Heart left ventricle (tissue), 16 donors: Measurements from ENCODE around the gene ARHGAP45. TPM values are rescaled to one million over a fixed set of nuclear protein-coding genes. Genes with fewer than 3 reads are reported as not detected.
A peak's percentile ranks its signal among the peaks of the same experiment; 100 is the strongest.

Experiments
- ATAC-seq, 4 donors: fragments of 200-7000 bp; cut with Tn5 transposase; one replicate each; pipeline ENCODE4 v1.9.1; 2020 to 2022; ENCODE audit warnings: moderate library complexity in 4 of 4, mild to moderate bottlenecking in 3 of 4, moderate number of reproducible peaks in 1 of 4
- DNase-seq, 5 donors: peaks; one replicate each; pipeline ENCODE4 v3.0.0-alpha.2; 2020
- H3K27ac ChIP-seq, 12 donors: fragments of 200-600 bp; sonication (generic) in 4 of 12; one replicate each; pipeline versions ENCODE4 v1.5.0 to v1.8.0; 2016 to 2022; ENCODE audit warnings: mild to moderate bottlenecking in 2 of 12
- H3K27me3 ChIP-seq, 9 donors: fragments of 200-600 bp; sonication (generic) in 2 of 9; one replicate each; pipeline versions ENCODE4 v1.5.1 to v1.8.0; 2016 to 2022; ENCODE audit warnings: mild to moderate bottlenecking in 3 of 9
- H3K36me3 ChIP-seq, 9 donors: fragments of 200-600 bp; sonication (generic) in 2 of 9; one replicate each; pipeline versions ENCODE4 v1.5.0 to v1.8.0; 2018 to 2022; ENCODE audit warnings: mild to moderate bottlenecking in 2 of 9
- H3K4me1 ChIP-seq, 12 donors: fragments of 200-600 bp; sonication (generic) in 4 of 12; one replicate each; pipeline versions ENCODE4 v1.5.0 to v1.8.0; 2016 to 2022; ENCODE audit warnings: mild to moderate bottlenecking in 3 of 12
- H3K4me3 ChIP-seq, 12 donors: fragments of 200-600 bp; sonication (generic) in 4 of 12; one replicate each; pipeline versions ENCODE4 v1.5.0 to v1.8.0; 2017 to 2022; ENCODE audit warnings: mild to moderate bottlenecking in 9 of 12, moderate library complexity in 4 of 12
- H3K9me3 ChIP-seq, 12 donors: fragments of 200-600 bp; sonication (generic) in 4 of 12; one replicate each; pipeline versions ENCODE4 v1.5.0 to v1.8.0; 2016 to 2022; ENCODE audit warnings: mild to moderate bottlenecking in 1 of 12
- POLR2A ChIP-seq, 2 donors: fragments of 450-650 bp; IDR thresholded peaks; one replicate each; pipeline ENCODE4 v1.6.1; 2017; ENCODE audit warnings: antibody characterized with exemption in 2 of 2, mild to moderate bottlenecking in 2 of 2, moderate library complexity in 2 of 2
- WGBS, 4 donors: extraction: QIAGEN DNeasy Blood & Tissue Kit in 2 of 4; methylation state at CpG; one replicate each; pipeline versions ENCODE4 v1.1.5 to v1.1.7; 2013 to 2018; 5-methylcytosine and 5-hydroxymethylcytosine counted together
- intact Hi-C, 10 donors: fragments of 100-400 bp; cut with DNase I; formaldehyde crosslinking; loops; one replicate each; pipeline versions ENCODE4 v1.11.1 to v1.14.2; 2022
- polyA plus RNA-seq, 2 donors: library from polyadenylated mRNA; stranded (reverse); fragments of 200-250 nt; gene quantifications; one replicate each; pipeline ENCODE4 v1.2.3, GENCODE V29; 2013
- total RNA-seq, 9 donors: library from RNA; depleted of rRNA in 2 of 9; stranded (reverse); fragments of >200 nt in 2 of 9; fragmentation: NEBNext Ultra II Directional in 3 of 9; extraction: Animal tissue kit (Norgen Biotek cat#: 25700) in 3 of 9; gene quantifications; one replicate each; pipeline versions ENCODE4 v1.1.0 to v1.2.4, GENCODE V29; 2016 to 2023
- TF ChIP-seq, protein P1 (sequence below), 12 donors: fragments of 200-600 bp; sonication (generic) in 4 of 12; IDR thresholded peaks; one replicate each; pipeline versions ENCODE4 v1.5.0 to v1.8.0; 2018 to 2022; ENCODE audit warnings: antibody characterized with exemption in 12 of 12, mild to moderate bottlenecking in 5 of 12
- donor health status: ischemic (EF 13 %, LVEDD 7.1; RV severe dilation, severe dysfunction).
- donor health status: healthy with polysubstance abuse.
- donor health status: DM: no; HTN: yes; CAD: no.
- donor health status: DM: no; HTN: no; CAD: no.
- donor health status: ischemic (EF 25% LVEDD 6.9; RV normal size, moderate dysfunction).
- donor health status: ischemic (EF 25% LVEDD 5.7; RV mildly dilated, moderate dysfunction).
- donor health status: healthy.
- donor health status: DM: yes; HTN: yes; CAD: no.
- donor health status: ischemic (EF 35%, LVEDD 5.7; RV mildly dilated, moderate dysfunction).
- donor health status: nonischemic (EF 11% LVEDD 7.7; RV severe dilation, severe dysfunction).
- donor health status: DM: yes; HTN: yes; CAD: no.
- donor health status: PGD.
- donor health status: ischemic (EF 29% LVEDD 5.4; RV normal size, mild dysfunction).
- donor health status: nonischemic (EF 23%, LVEDD 6.1; RV moderate dilation, normal function).

ARHGAP45 gene
- total and polyA plus RNA-seq, 11 donors: 1.6 to 38.2 (median 4.7) TPM

GRCh38 chr19:1039646-1040475 is 27.1 kb upstream of the ARHGAP45 start, which contains the start of gene ABCA7:
Gene ABCA7 (plus strand): TSS chr19:1040107. CDS start chr19:1041362, 1,255 bp downstream.
- TF ChIP-seq, protein P1, sequence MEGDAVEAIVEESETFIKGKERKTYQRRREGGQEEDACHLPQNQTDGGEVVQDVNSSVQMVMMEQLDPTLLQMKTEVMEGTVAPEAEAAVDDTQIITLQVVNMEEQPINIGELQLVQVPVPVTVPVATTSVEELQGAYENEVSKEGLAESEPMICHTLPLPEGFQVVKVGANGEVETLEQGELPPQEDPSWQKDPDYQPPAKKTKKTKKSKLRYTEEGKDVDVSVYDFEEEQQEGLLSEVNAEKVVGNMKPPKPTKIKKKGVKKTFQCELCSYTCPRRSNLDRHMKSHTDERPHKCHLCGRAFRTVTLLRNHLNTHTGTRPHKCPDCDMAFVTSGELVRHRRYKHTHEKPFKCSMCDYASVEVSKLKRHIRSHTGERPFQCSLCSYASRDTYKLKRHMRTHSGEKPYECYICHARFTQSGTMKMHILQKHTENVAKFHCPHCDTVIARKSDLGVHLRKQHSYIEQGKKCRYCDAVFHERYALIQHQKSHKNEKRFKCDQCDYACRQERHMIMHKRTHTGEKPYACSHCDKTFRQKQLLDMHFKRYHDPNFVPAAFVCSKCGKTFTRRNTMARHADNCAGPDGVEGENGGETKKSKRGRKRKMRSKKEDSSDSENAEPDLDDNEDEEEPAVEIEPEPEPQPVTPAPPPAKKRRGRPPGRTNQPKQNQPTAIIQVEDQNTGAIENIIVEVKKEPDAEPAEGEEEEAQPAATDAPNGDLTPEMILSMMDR (IDR thresholded peaks at IDR 0.05): peak in 4 of 12 donors; percentile 6 to 16 (median 8)
- TF ChIP-seq POLR2A (IDR thresholded peaks at IDR 0.05): peak in 1 of 2 donors; percentile 69
- Histone ChIP-seq H3K9me3 (no peaks in the 10 kb centered on the region), H3K4me1 (peaks cover 3 to 53% (median 22%) of the 10 kb centered on the region in 12 donors), H3K27ac (peak within 1 kb of the TSS in 8 of 12 donors; percentile 21 to 92 (median 56)), H3K27me3 (no peaks in the 10 kb centered on the region), H3K4me3 (peak within 1 kb of the TSS; percentile 25 to 82 (median 62)), H3K36me3 (peaks cover 0 to 32% (median 16%) of the 10 kb centered on the region in 9 donors)
- 1 to 2% (median 1%) methylated on average over 38 to 56 of the region's 56 CpGs for WGBS, 4 donors
- ATAC-seq (peak; percentile 95 to 96 (median 95)), DNase-seq (peak; percentile 98 to 100 (median 99))
- intact Hi-C loops: loop anchor here in 3 of 10 donors (5.0 to 10.0 kb wide), 3 partner anchors 45 to 57 kb away; partner anchors contain the start of gene POLR2E (in 1 of the 3)

DNA sequence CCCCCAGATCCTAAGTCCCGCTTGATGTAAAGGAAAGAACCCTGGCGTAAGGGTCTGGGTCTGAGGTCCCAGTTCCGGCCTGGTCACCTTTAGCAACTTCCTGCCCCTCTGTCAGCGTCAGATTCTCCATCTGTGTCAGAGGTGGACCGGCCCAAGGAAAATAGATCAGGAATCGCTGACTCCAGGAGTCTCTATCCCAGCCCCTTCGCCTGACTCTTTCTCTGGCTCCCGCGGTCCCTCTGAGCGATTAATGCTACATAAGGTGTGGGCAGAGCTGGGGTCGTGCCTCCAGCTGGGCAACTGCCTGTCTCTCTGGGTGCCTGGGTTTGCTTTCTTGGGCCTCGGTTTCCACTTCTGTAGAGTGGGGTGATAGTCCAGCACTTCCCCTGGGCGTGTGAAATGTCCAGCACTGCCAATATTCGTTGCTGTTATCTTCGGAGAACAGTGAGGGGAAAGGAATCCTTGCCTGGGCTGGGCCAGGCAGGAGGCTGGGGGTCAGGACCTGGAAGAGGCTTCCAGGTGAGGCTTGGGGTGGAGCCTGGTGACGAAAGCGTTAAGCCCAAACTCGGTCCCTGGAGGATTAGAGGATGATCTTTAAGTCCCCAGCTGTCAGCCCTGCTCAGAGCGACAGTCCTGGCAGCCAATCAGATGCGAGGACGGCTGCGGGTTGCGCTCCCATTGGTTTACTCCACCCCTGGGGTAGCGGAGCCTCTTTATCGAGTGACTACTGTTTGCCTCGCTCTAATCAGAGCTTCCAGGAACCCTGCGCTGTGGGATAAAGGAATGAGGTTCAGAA is 26.3 kb upstream of the ARHGAP45 start:
- no peaks in the 10 kb centered on the region for H3K9me3 ChIP-seq

GRCh38 chr19:1041272-1041834 is 25.6 kb upstream of the ARHGAP45 start:
- TF ChIP-seq POLR2A (IDR thresholded peaks at IDR 0.05): no peak
- TF ChIP-seq, protein P1 (IDR thresholded peaks at IDR 0.05): no peak
- Histone ChIP-seq H3K27me3 (no peaks in the 10 kb centered on the region), H3K36me3 (peaks cover 0 to 21% (median 10%) of the 10 kb centered on the region in 9 donors), H3K9me3 (no peaks in the 10 kb centered on the region), H3K4me3 (peak overlapping the region in 11 of 12 donors; percentile 32 to 82 (median 63)), H3K4me1 (peaks cover 3 to 53% (median 22%) of the 10 kb centered on the region in 12 donors), H3K27ac (peak overlapping the region in 1 of 12 donors; percentile 21)
- DNase-seq: no peak
- WGBS, 4 donors: 1 to 38% (median 37%) methylated on average over 13 to 26 of the region's 26 CpGs
- no peak for ATAC-seq
- intact Hi-C loops: loop anchor here in 2 of 10 donors (5.0 kb wide), 2 partner anchors 51 to 56 kb away; partner anchors contain the start of gene POLR2E (in 1 of the 2)

More for the DNA sequence above, 26.3 kb upstream of the ARHGAP45 start:
- intact Hi-C loops: loop anchor here in 2 of 10 donors (5.0 kb wide), 2 partner anchors 52 to 57 kb away; partner anchors contain the start of gene POLR2E (in 1 of the 2)
- H3K4me1 ChIP-seq: peaks cover 3 to 53% (median 22%) of the 10 kb centered on the region in 12 donors
- peak overlapping the region; percentile 25 to 82 (median 62) for H3K4me3 ChIP-seq
- TF ChIP-seq, protein P1 (IDR thresholded peaks at IDR 0.05): no peak
- TF ChIP-seq POLR2A (IDR thresholded peaks at IDR 0.05): no peak
- no peaks in the 10 kb centered on the region for H3K27me3 ChIP-seq
- peak overlapping the region in 7 of 12 donors; percentile 21 to 75 (median 47) for H3K27ac ChIP-seq
- WGBS, 4 donors: 2 to 5% (median 3%) methylated on average over 16 to 27 of the region's 27 CpGs
- DNase-seq: peak; percentile 90 to 95 (median 94)
- H3K36me3 ChIP-seq: peaks cover 0 to 26% (median 16%) of the 10 kb centered on the region in 9 donors
- ATAC-seq: peak; percentile 68 to 78 (median 72)
